GM12872 (cell line): ENCODE data around the gene ITGB1BP1.

Experiments
- CTCF ChIP-seq: IDR thresholded peaks from 3 replicates; pipeline ENCODE4 v1.5.1; 2011; ENCODE audit warnings: low read depth, mild to moderate bottlenecking, low read length, moderate library complexity; ENCODE audit not compliant: insufficient read depth

The ITGB1BP1 gene

GRCh38 chr2:9423100-9423921 lies at the start of gene ITGB1BP1, which contains the start of gene CPSF3:
Gene ITGB1BP1 (minus strand): TSS chr2:9423528. CDS start chr2:9418697, 4,831 bp downstream.
Gene CPSF3 (plus strand): TSS chr2:9423654. CDS start chr2:9423774, 120 bp downstream.
- no peak for TF ChIP-seq CTCF

- TF ChIP-seq CTCF = no peak
Observed at GRCh38 chr2:9472511-9472910, 49.2 kb upstream of the ITGB1BP1 start.

GRCh38 chr2:9471206-9471605 lies 47.9 kb upstream of the ITGB1BP1 start:
- TF ChIP-seq CTCF = no peak

GRCh38 chr2:9467687-9468086 lies 44.4 kb upstream of the ITGB1BP1 start:
- TF ChIP-seq CTCF = no peak

GRCh38 chr2:9466147-9466683 lies 42.9 kb upstream of the ITGB1BP1 start:
- no peak for TF ChIP-seq CTCF

- TF ChIP-seq CTCF = no peak
Observed at GRCh38 chr2:9465170-9465569, 41.8 kb upstream of the ITGB1BP1 start.

- no peak for TF ChIP-seq CTCF
Observed at GRCh38 chr2:9463698-9464034, 40.3 kb upstream of the ITGB1BP1 start.
